ENCODE results near the gene CTSO. TPM values are rescaled to one million over a fixed set of nuclear protein-coding genes. Genes with fewer than 3 reads are reported as not detected.

CTSO gene
- total RNA-seq, 1 experiment from 2014 or later = 2.8 TPM

DNA sequence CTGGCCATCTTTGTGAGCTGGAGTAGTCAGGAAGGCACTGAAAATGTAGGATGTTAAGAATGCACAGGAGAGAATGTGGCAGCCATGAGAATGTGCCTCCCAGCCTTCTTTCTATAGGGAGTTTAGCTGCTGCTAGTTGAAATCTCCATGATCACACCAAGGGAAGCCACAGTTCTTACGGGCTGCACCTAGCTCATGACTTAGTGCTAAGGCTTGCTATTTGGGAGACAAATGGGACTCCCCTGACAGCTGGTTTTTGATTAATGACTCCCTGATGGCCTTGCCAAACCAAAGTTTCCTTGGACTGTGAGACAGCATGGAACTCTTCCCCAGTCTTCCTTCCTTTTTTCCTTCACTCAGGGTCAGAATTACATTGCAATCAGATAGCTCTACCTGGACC lies 9.2 kb downstream of the CTSO start:
- H2AFZ ChIP-seq (ENCODE audit: low read length) = no peak overlapping the region
- H3K27ac ChIP-seq (ENCODE audit: low read length) = no peak overlapping the region
- no peak for ATAC-seq
- H3F3A ChIP-seq (ENCODE audit: low read length, unreplicated experiment) = no peaks in the 10 kb centered on the region
- POLR2A ChIA-PET (ENCODE audit: unreplicated experiment) = no interaction called here
- H3K4me2 ChIP-seq (ENCODE audit: low read length) = no peak overlapping the region
- CTCF ChIA-PET = no interaction called here
- H3K4me1 ChIP-seq (ENCODE audit: insufficient read depth, low read length) = no peaks in the 10 kb centered on the region
- no peaks in the 10 kb centered on the region for H3K27me3 ChIP-seq (ENCODE audit: low read length)
- no peak overlapping the region for H3K4me3 ChIP-seq (ENCODE audit: low read length)
- no peaks in the 10 kb centered on the region for H3K9me3 ChIP-seq (ENCODE audit: low read length)
- no peak overlapping the region for H3K9ac ChIP-seq (ENCODE audit: low read length)
- no peak for DNase-seq
- no TSS peak for BruUV-seq (replicated peaks)
- H4K20me1 ChIP-seq (ENCODE audit: low read length) = no peaks in the 10 kb centered on the region
- no peaks in the 10 kb centered on the region for H3K9me2 ChIP-seq (replicated peaks; ENCODE audit: low read length)
- no peaks in the 10 kb centered on the region for H3K79me2 ChIP-seq (ENCODE audit: low read length)
- H3K36me3 ChIP-seq (ENCODE audit: low read depth, low read length) = no peaks in the 10 kb centered on the region
- no peak for TF ChIP-seq EZH2phosphoT487 (IDR thresholded peaks at IDR 0.05; ENCODE audit: borderline replicate concordance, low read length)
- TF ChIP-seq, protein P1, sequence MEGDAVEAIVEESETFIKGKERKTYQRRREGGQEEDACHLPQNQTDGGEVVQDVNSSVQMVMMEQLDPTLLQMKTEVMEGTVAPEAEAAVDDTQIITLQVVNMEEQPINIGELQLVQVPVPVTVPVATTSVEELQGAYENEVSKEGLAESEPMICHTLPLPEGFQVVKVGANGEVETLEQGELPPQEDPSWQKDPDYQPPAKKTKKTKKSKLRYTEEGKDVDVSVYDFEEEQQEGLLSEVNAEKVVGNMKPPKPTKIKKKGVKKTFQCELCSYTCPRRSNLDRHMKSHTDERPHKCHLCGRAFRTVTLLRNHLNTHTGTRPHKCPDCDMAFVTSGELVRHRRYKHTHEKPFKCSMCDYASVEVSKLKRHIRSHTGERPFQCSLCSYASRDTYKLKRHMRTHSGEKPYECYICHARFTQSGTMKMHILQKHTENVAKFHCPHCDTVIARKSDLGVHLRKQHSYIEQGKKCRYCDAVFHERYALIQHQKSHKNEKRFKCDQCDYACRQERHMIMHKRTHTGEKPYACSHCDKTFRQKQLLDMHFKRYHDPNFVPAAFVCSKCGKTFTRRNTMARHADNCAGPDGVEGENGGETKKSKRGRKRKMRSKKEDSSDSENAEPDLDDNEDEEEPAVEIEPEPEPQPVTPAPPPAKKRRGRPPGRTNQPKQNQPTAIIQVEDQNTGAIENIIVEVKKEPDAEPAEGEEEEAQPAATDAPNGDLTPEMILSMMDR (conservative IDR thresholded peaks at IDR 0.05; ENCODE audit: low read depth, low read length) = no peak
- TF ChIP-seq EZH2 (IDR thresholded peaks at IDR 0.05; ENCODE audit: low read length, unreplicated experiment) = no peak
- intact Hi-C loops (cut with micrococcal nuclease) = no loop called here

DNA sequence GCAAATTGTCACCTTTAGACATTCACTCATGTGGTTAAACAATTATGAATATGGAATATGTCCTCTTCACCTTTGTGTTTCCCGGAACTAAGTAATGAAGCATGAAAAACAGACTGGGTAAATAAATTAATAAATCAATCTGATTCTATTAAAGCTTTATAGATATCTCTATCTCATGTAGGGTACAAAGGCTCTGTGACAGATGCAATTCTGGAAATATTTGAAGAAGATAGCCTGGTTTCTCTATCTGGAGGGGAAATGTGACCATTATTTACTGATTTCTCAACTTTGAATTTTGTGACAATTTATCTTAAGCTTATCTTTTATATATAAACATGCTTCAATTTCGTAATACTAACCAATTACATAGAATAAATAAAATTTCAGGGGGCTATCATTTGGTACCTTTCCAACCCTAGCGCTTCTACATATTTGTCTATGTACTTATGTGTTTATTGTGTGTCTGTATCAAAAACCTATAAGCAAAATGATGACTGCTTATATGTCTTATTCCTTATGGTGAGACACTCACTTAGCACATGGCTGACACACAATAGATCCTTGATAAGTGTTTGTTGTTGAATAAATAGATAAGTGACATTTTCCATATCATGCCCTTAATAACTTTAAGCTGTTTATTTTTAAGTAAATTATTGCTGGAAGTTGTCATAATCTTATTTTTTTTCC lies 9.9 kb downstream of the CTSO start:
- Histone ChIP-seq H4K20me1 (ENCODE audit: low read length) (no peaks in the 10 kb centered on the region), H3K27me3 (ENCODE audit: low read length) (no peaks in the 10 kb centered on the region), H3K36me3 (ENCODE audit: low read depth, low read length) (no peaks in the 10 kb centered on the region), H2AFZ (ENCODE audit: low read length) (no peak overlapping the region), H3F3A (ENCODE audit: low read length, unreplicated experiment) (no peaks in the 10 kb centered on the region), H3K27ac (ENCODE audit: low read length) (no peak overlapping the region), H3K4me3 (ENCODE audit: low read length) (no peak overlapping the region), H3K9ac (ENCODE audit: low read length) (no peak overlapping the region), H3K79me2 (ENCODE audit: low read length) (no peaks in the 10 kb centered on the region), H3K9me3 (ENCODE audit: low read length) (no peaks in the 10 kb centered on the region), H3K4me1 (ENCODE audit: insufficient read depth, low read length) (no peaks in the 10 kb centered on the region), H3K9me2 (replicated peaks; ENCODE audit: low read length) (no peaks in the 10 kb centered on the region), H3K4me2 (ENCODE audit: low read length) (no peak overlapping the region)
- TF ChIP-seq EZH2 (IDR thresholded peaks at IDR 0.05; ENCODE audit: low read length, unreplicated experiment) = no peak
- TF ChIP-seq, protein P1 (conservative IDR thresholded peaks at IDR 0.05; ENCODE audit: low read depth, low read length) = no peak
- no peak for TF ChIP-seq EZH2phosphoT487 (IDR thresholded peaks at IDR 0.05; ENCODE audit: borderline replicate concordance, low read length)
- BruUV-seq (replicated peaks) = no TSS peak
- intact Hi-C loops (cut with micrococcal nuclease) = no loop called here
- ATAC-seq (no peak), DNase-seq (no peak)
- CTCF ChIA-PET = no interaction called here
- POLR2A ChIA-PET (ENCODE audit: unreplicated experiment) = no interaction called here

DNA sequence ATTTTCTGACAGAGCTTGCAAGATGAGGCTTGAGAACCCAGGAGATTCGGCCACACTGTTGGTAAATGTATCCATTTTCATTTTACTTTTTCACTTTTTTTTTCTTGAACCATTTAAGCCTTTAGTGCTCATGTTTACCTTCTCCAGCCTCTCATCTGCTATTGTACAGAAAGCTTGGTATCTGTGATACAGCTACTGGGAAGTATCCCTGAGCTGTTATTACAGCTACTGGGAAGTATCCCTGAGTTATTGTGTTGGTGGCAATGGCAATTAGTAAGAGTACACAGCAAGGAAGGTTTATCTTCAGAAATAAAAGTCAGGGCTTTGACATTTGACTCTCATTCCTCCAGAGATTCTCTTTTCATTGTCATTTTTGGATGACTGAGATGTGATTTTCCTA lies 11.8 kb downstream of the CTSO start:
- H3K4me1 ChIP-seq (ENCODE audit: insufficient read depth, low read length) = no peaks in the 10 kb centered on the region
- CTCF ChIA-PET = no interaction called here
- H3K9me2 ChIP-seq (replicated peaks; ENCODE audit: low read length) = no peaks in the 10 kb centered on the region
- DNase-seq = no peak
- H3F3A ChIP-seq (ENCODE audit: low read length, unreplicated experiment) = no peaks in the 10 kb centered on the region
- H3K4me3 ChIP-seq (ENCODE audit: low read length) = no peak overlapping the region
- H4K20me1 ChIP-seq (ENCODE audit: low read length) = no peaks in the 10 kb centered on the region
- H3K4me2 ChIP-seq (ENCODE audit: low read length) = no peak overlapping the region
- no peak overlapping the region for H3K27ac ChIP-seq (ENCODE audit: low read length)
- TF ChIP-seq, protein P1 (conservative IDR thresholded peaks at IDR 0.05; ENCODE audit: low read depth, low read length) = no peak
- TF ChIP-seq EZH2 (IDR thresholded peaks at IDR 0.05; ENCODE audit: low read length, unreplicated experiment) = no peak
- no peak for TF ChIP-seq EZH2phosphoT487 (IDR thresholded peaks at IDR 0.05; ENCODE audit: borderline replicate concordance, low read length)
- BruUV-seq (replicated peaks) = no TSS peak
- no peak overlapping the region for H3K9ac ChIP-seq (ENCODE audit: low read length)
- no peak overlapping the region for H2AFZ ChIP-seq (ENCODE audit: low read length)
- H3K9me3 ChIP-seq (ENCODE audit: low read length) = no peaks in the 10 kb centered on the region
- no peaks in the 10 kb centered on the region for H3K27me3 ChIP-seq (ENCODE audit: low read length)
- no peaks in the 10 kb centered on the region for H3K79me2 ChIP-seq (ENCODE audit: low read length)
- no peak for ATAC-seq
- POLR2A ChIA-PET (ENCODE audit: unreplicated experiment) = no interaction called here
- no peaks in the 10 kb centered on the region for H3K36me3 ChIP-seq (ENCODE audit: low read depth, low read length)
- intact Hi-C loops (cut with micrococcal nuclease) = no loop called here

All from PC-3 (cell line).